ENCODE measurements around the gene MSH2. TPM values are rescaled to one million over a fixed set of nuclear protein-coding genes. Genes with fewer than 3 reads are reported as not detected.
"Not testable (repeated sequence)": the region's sequence is repeated elsewhere in the genome, so short reads cannot be mapped to it uniquely, and the experiment has no call there.

MSH2 gene
- total RNA-seq, 3 donors from 2014 or later (not counting 1 experiment from before 2014, with no cell fraction given) = 11.9 to 18.8 (median 15.0) TPM

DNA sequence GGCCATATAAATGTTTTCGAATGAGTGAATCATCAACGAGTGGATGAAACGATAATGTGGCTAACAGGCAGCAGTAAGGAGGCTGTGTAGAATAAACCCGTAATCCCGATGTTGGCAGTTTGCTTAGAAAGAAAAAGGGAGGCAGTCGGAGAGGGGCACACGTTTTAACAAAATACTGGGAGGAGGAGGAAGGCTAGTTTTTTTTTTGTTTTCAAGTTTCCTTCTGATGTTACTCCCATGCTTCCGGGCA is 476 bp upstream of the MSH2 start:
- peak overlapping the region; percentile 96 for H3K4me3 Mint-ChIP-seq
- no peaks in the 10 kb centered on the region for H3K27me3 Mint-ChIP-seq (ENCODE audit: low read depth in 2 of 2)
- peaks cover 0 to 3% of the 10 kb centered on the region in 2 donors for H3K9me3 Mint-ChIP-seq
- H3K27me3 ChIP-seq (ENCODE audit: control insufficient read depth, insufficient read depth, low read length) = no peaks in the 10 kb centered on the region
- no peaks in the 10 kb centered on the region for H3K36me3 ChIP-seq (ENCODE audit: control insufficient read depth, insufficient read depth, low read length)
- TF ChIP-seq, protein P1, sequence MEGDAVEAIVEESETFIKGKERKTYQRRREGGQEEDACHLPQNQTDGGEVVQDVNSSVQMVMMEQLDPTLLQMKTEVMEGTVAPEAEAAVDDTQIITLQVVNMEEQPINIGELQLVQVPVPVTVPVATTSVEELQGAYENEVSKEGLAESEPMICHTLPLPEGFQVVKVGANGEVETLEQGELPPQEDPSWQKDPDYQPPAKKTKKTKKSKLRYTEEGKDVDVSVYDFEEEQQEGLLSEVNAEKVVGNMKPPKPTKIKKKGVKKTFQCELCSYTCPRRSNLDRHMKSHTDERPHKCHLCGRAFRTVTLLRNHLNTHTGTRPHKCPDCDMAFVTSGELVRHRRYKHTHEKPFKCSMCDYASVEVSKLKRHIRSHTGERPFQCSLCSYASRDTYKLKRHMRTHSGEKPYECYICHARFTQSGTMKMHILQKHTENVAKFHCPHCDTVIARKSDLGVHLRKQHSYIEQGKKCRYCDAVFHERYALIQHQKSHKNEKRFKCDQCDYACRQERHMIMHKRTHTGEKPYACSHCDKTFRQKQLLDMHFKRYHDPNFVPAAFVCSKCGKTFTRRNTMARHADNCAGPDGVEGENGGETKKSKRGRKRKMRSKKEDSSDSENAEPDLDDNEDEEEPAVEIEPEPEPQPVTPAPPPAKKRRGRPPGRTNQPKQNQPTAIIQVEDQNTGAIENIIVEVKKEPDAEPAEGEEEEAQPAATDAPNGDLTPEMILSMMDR (IDR thresholded peaks at IDR 0.05) = no peak
- ATAC-seq (no peak), DNase-seq (no peak)
- peak overlapping the region; percentile 77 for H3K4me3 ChIP-seq (ENCODE audit: low read length)
- H3K9me3 ChIP-seq (ENCODE audit: control insufficient read depth, insufficient read depth, low read length) = no peaks in the 10 kb centered on the region
- no peak overlapping the region for H3K27ac ChIP-seq (ENCODE audit: low read length)
- H3K27ac Mint-ChIP-seq = peak overlapping the region; percentile 83 to 94
- no peaks in the 10 kb centered on the region for H3K36me3 Mint-ChIP-seq
- peaks cover 17% of the 10 kb centered on the region for H3K4me1 ChIP-seq (ENCODE audit: control insufficient read depth, insufficient read depth, low read length)
- intact Hi-C loops (cut with micrococcal nuclease) = no loop called here
- H3K4me1 Mint-ChIP-seq = peaks cover 22 to 36% of the 10 kb centered on the region in 2 donors
- 7% methylated on average over 8 of the region's 8 CpGs for WGBS (ENCODE audit: insufficient coverage)

DNA sequence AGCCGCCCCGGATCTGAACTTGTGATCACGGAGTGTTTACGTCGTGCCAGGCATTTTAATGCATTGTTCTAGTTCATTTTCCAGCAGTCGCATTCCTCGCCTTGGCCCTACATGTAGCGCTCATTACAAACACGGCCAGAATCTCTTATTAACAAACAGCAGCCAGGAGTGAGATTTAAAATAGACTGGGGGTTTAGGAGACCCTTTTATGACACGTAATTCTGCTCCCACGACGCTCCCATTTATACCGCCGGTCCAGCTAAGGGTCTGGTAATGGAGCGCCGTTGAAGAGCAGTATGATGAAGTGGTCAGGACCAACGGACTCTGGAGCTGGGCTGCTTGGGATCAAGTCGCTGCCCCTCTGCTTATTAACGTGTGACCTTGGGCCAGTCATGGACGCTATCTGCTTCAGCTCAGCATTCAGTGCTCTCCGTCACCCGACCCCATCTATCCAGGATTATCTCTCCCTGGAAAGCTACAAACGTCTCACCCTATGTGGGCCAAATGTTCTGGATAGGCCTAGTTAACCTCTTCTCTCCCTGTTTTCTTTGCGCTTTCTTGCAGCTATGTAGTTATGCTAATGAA is 745 bp downstream of the MSH2 start:
- peaks cover 0 to 3% of the 10 kb centered on the region in 2 donors for H3K9me3 Mint-ChIP-seq
- Histone ChIP-seq H3K36me3 (ENCODE audit: control insufficient read depth, insufficient read depth, low read length) (no peaks in the 10 kb centered on the region), H3K27ac (ENCODE audit: low read length) (no peak overlapping the region), H3K9me3 (ENCODE audit: control insufficient read depth, insufficient read depth, low read length) (no peaks in the 10 kb centered on the region), H3K27me3 (ENCODE audit: control insufficient read depth, insufficient read depth, low read length) (no peaks in the 10 kb centered on the region), H3K4me1 (ENCODE audit: control insufficient read depth, insufficient read depth, low read length) (peaks cover 17% of the 10 kb centered on the region), H3K4me3 (ENCODE audit: low read length) (peak overlapping the region; percentile 77)
- no peak for ATAC-seq
- TF ChIP-seq, protein P1 (IDR thresholded peaks at IDR 0.05) = no peak
- peak in 1 of 2 donors; percentile 14 for DNase-seq
- H3K4me3 Mint-ChIP-seq = peak overlapping the region; percentile 96
- no peaks in the 10 kb centered on the region for H3K36me3 Mint-ChIP-seq
- H3K27ac Mint-ChIP-seq = peak overlapping the region; percentile 83 to 94
- intact Hi-C loops (cut with micrococcal nuclease) = no loop called here
- H3K27me3 Mint-ChIP-seq (ENCODE audit: low read depth in 2 of 2) = no peaks in the 10 kb centered on the region
- 5% methylated on average over 21 of the region's 24 CpGs for whole genome bisulfite sequencing (ENCODE audit: insufficient coverage)
- peaks cover 31 to 36% of the 10 kb centered on the region in 2 donors for H3K4me1 Mint-ChIP-seq

DNA sequence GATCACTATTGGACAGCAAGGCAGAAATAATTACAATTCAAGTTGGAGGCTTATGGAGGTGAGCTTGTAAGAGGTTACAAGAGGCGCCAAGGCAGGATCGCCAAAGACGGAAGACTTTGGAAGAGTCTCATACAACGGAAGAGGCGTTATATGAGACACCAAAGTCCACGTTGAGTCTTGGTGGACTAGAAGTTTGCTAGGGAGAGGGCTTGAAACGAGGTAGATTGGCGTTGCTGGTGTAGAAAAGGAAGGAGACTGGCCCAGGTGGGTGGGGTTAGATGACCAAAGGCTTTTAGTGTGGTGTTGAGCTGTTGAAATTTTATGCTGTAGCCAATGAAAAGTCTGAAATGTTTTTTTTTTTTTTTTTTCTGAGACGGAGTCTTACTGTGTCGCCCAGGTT is 1.4 kb downstream of the MSH2 start:
- Histone ChIP-seq H3K27me3 (ENCODE audit: control insufficient read depth, insufficient read depth, low read length) (no peaks in the 10 kb centered on the region), H3K27ac (ENCODE audit: low read length) (no peak overlapping the region), H3K4me3 (ENCODE audit: low read length) (no peak overlapping the region), H3K36me3 (ENCODE audit: control insufficient read depth, insufficient read depth, low read length) (no peaks in the 10 kb centered on the region), H3K9me3 (ENCODE audit: control insufficient read depth, insufficient read depth, low read length) (no peaks in the 10 kb centered on the region), H3K4me1 (ENCODE audit: control insufficient read depth, insufficient read depth, low read length) (peaks cover 17% of the 10 kb centered on the region)
- H3K27ac Mint-ChIP-seq = peak overlapping the region; percentile 83 to 94
- H3K4me3 Mint-ChIP-seq = peak overlapping the region; percentile 96
- H3K4me1 Mint-ChIP-seq = peaks cover 31 to 36% of the 10 kb centered on the region in 2 donors
- H3K9me3 Mint-ChIP-seq = peaks cover 0 to 3% of the 10 kb centered on the region in 2 donors
- DNase-seq (peak in 1 of 2 donors; percentile 4), ATAC-seq (no peak)
- H3K36me3 Mint-ChIP-seq = no peaks in the 10 kb centered on the region
- H3K27me3 Mint-ChIP-seq (ENCODE audit: low read depth in 2 of 2) = no peaks in the 10 kb centered on the region
- TF ChIP-seq, protein P1 (IDR thresholded peaks at IDR 0.05) = no peak
- intact Hi-C loops (cut with micrococcal nuclease) = no loop called here
- 76% methylated on average over 10 of the region's 10 CpGs for WGBS (ENCODE audit: insufficient coverage)

DNA sequence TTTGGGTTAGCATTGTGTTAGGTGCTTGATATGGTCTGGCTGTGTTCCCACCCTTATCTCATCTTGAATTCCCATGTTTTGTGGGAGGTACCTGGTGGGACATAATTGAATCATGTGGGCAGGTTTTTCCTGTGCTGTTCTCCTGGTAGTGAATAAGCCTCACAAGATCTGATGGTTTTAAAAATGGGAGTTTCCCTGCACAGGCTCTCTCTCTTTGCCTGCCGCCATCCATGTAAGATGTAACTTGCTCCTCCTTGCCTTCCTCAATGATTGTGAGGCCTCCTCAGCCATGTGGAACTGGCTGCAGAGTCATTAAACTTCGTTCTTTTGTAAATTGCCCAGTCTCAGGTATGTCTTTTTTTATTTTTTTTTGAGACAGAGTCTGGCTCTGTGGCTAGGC is 2.8 kb downstream of the MSH2 start:
- H3K36me3 ChIP-seq (ENCODE audit: control insufficient read depth, insufficient read depth, low read length) = peaks cover 2% of the 10 kb centered on the region
- TF ChIP-seq, protein P1 (IDR thresholded peaks at IDR 0.05) = no peak
- intact Hi-C loops (cut with micrococcal nuclease) = no loop called here
- no peak overlapping the region for H3K27ac Mint-ChIP-seq
- ATAC-seq (no peak), DNase-seq (no peak)
- no peaks in the 10 kb centered on the region for H3K9me3 ChIP-seq (ENCODE audit: control insufficient read depth, insufficient read depth, low read length)
- H3K27me3 Mint-ChIP-seq (ENCODE audit: low read depth in 2 of 2) = no peaks in the 10 kb centered on the region
- H3K27me3 ChIP-seq (ENCODE audit: control insufficient read depth, insufficient read depth, low read length) = no peaks in the 10 kb centered on the region
- no peak overlapping the region for H3K4me3 ChIP-seq (ENCODE audit: low read length)
- no peaks in the 10 kb centered on the region for H3K36me3 Mint-ChIP-seq
- H3K9me3 Mint-ChIP-seq = peaks cover 0 to 3% of the 10 kb centered on the region in 2 donors
- no peak overlapping the region for H3K4me3 Mint-ChIP-seq
- WGBS (ENCODE audit: insufficient coverage) = 95% methylated on average over 2 of the region's 2 CpGs
- H3K27ac ChIP-seq (ENCODE audit: low read length) = no peak overlapping the region
- H3K4me1 Mint-ChIP-seq = peaks cover 31 to 36% of the 10 kb centered on the region in 2 donors
- H3K4me1 ChIP-seq (ENCODE audit: control insufficient read depth, insufficient read depth, low read length) = peaks cover 17% of the 10 kb centered on the region

DNA sequence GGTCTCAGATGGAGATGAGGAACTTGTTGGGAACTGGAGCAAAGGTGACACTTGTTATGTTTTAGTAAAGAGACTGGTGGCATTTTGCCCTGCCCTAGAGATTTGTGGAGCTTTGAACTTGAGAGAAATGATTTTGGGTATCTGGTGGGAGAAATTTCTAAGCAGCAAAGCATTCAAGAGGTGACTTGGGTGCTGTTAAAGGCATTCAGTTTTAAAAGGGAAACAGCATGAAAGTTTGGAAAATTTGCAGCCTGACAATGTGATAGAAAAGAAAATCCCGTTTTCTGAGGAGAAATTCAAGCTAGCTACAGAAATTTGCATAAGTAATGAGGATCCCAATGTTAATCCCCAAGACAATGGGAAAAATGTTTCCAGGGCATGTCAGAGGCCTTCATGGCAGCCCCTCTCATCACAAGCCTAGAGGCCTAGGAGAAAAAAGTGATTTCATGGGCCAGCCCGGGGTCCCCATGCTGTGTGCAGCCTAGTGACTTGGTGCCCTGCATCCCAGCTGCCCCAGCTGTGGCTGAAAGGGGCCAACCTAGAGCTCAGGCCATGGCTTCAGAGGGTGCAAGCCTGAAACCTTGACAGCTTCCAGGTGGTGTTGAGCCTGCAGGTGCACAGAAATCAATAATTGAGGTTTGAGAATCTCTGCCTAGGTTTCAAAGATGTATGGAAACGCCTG is 3.8 kb downstream of the MSH2 start:
- H3K27me3 ChIP-seq (ENCODE audit: control insufficient read depth, insufficient read depth, low read length); H3K9me3 ChIP-seq (ENCODE audit: control insufficient read depth, insufficient read depth, low read length); H3K27me3 Mint-ChIP-seq (ENCODE audit: low read depth in 2 of 2); H3K4me3 Mint-ChIP-seq; DNase-seq; H3K27ac ChIP-seq (ENCODE audit: low read length); H3K36me3 ChIP-seq (ENCODE audit: control insufficient read depth, insufficient read depth, low read length); intact Hi-C loops (cut with micrococcal nuclease); ATAC-seq; H3K27ac Mint-ChIP-seq; H3K9me3 Mint-ChIP-seq; H3K36me3 Mint-ChIP-seq; H3K4me3 ChIP-seq (ENCODE audit: low read length): not testable (repeated sequence)
- H3K4me1 ChIP-seq (ENCODE audit: control insufficient read depth, insufficient read depth, low read length) = peaks cover 17% of the 10 kb centered on the region
- whole genome bisulfite sequencing (ENCODE audit: insufficient coverage) = 97% methylated on average over 3 of the region's 3 CpGs
- H3K4me1 Mint-ChIP-seq = peaks cover 31 to 36% of the 10 kb centered on the region in 2 donors

All from natural killer cell (primary cell).